Measurements from ENCODE around the gene ILK.

ILK gene

GRCh38 chr11:6629892-6630631, 26.5 kb downstream of the ILK start:
- peak overlapping the region; percentile 22; the same call in 1 of the 2 replicates for H3K4me3 ChIP-seq (ENCODE audit: low read length)

GRCh38 chr11:6630632-6631291, 27.2 kb downstream of the ILK start:
- Histone ChIP-seq H3K27ac (ENCODE audit: low read length) (no peak overlapping the region), H3K27me3 (ENCODE audit: control insufficient read depth, insufficient read depth, low read length) (peaks cover 16% of the 10 kb centered on the region; the same call in 1 of the 2 replicates), H3K9me3 (ENCODE audit: control insufficient read depth, insufficient read depth, low read length) (no peaks in the 10 kb centered on the region), H3K36me3 (ENCODE audit: control insufficient read depth, insufficient read depth, low read length) (peaks cover 4% of the 10 kb centered on the region; the same call in 1 of the 2 replicates), H3K4me1 (ENCODE audit: control insufficient read depth, insufficient read depth, low read length) (peaks cover 4% of the 10 kb centered on the region; the same call in 1 of the 2 replicates), H3K4me3 (ENCODE audit: low read length) (peak overlapping the region; percentile 22; the same call in 1 of the 2 replicates)
- WGBS (ENCODE audit: insufficient coverage, insufficient read length) = no CpG with 5 or more reads among the region's 28 CpGs
- DNase-seq (ENCODE audit: low read depth, low spot score) = no peak

More at GRCh38 chr11:6629892-6630631, 26.5 kb downstream of the ILK start:
- no peak for DNase-seq (ENCODE audit: low read depth, low spot score)
- Histone ChIP-seq H3K9me3 (ENCODE audit: control insufficient read depth, insufficient read depth, low read length) (no peaks in the 10 kb centered on the region), H3K4me1 (ENCODE audit: control insufficient read depth, insufficient read depth, low read length) (peaks cover 4% of the 10 kb centered on the region; the same call in 1 of the 2 replicates), H3K27ac (ENCODE audit: low read length) (no peak overlapping the region), H3K27me3 (ENCODE audit: control insufficient read depth, insufficient read depth, low read length) (peaks cover 16% of the 10 kb centered on the region; the same call in 1 of the 2 replicates), H3K36me3 (ENCODE audit: control insufficient read depth, insufficient read depth, low read length) (peaks cover 5% of the 10 kb centered on the region; the same call in 1 of the 2 replicates)
- no CpG with 5 or more reads among the region's 102 CpGs for WGBS (ENCODE audit: insufficient coverage, insufficient read length)

- no peak for DNase-seq (ENCODE audit: low read depth, low spot score)
- Histone ChIP-seq H3K27ac (ENCODE audit: low read length) (no peak overlapping the region), H3K9me3 (ENCODE audit: control insufficient read depth, insufficient read depth, low read length) (no peaks in the 10 kb centered on the region), H3K4me1 (ENCODE audit: control insufficient read depth, insufficient read depth, low read length) (peaks cover 4% of the 10 kb centered on the region; the same call in 1 of the 2 replicates), H3K4me3 (ENCODE audit: low read length) (no peak overlapping the region), H3K36me3 (ENCODE audit: control insufficient read depth, insufficient read depth, low read length) (no peaks in the 10 kb centered on the region), H3K27me3 (ENCODE audit: control insufficient read depth, insufficient read depth, low read length) (peaks cover 16% of the 10 kb centered on the region; the same call in 1 of the 2 replicates)
- WGBS (ENCODE audit: insufficient coverage, insufficient read length) = no CpG with 5 or more reads among the region's 11 CpGs
These were observed 27.9 kb downstream of the ILK start for GRCh38 chr11:6631361-6631890.

GRCh38 chr11:6632116-6633073, 28.8 kb downstream of the ILK start:
- H3K27me3 ChIP-seq (ENCODE audit: control insufficient read depth, insufficient read depth, low read length) = peaks cover 16% of the 10 kb centered on the region; the same call in 1 of the 2 replicates
- no peaks in the 10 kb centered on the region for H3K9me3 ChIP-seq (ENCODE audit: control insufficient read depth, insufficient read depth, low read length)
- WGBS (ENCODE audit: insufficient coverage, insufficient read length) = no CpG with 5 or more reads among the region's 29 CpGs
- DNase-seq (ENCODE audit: low read depth, low spot score) = no peak
- H3K27ac ChIP-seq (ENCODE audit: low read length) = no peak overlapping the region
- no peak overlapping the region for H3K4me3 ChIP-seq (ENCODE audit: low read length)
- peaks cover 4% of the 10 kb centered on the region; the same call in 1 of the 2 replicates for H3K4me1 ChIP-seq (ENCODE audit: control insufficient read depth, insufficient read depth, low read length)
- no peaks in the 10 kb centered on the region for H3K36me3 ChIP-seq (ENCODE audit: control insufficient read depth, insufficient read depth, low read length)

GRCh38 chr11:6633422-6634408, 30.1 kb downstream of the ILK start:
- H3K4me1 ChIP-seq (ENCODE audit: control insufficient read depth, insufficient read depth, low read length) = peaks cover 4% of the 10 kb centered on the region; the same call in 1 of the 2 replicates
- no peaks in the 10 kb centered on the region for H3K9me3 ChIP-seq (ENCODE audit: control insufficient read depth, insufficient read depth, low read length)
- H3K27me3 ChIP-seq (ENCODE audit: control insufficient read depth, insufficient read depth, low read length) = peaks cover 16% of the 10 kb centered on the region; the same call in 1 of the 2 replicates
- WGBS (ENCODE audit: insufficient coverage, insufficient read length) = no CpG with 5 or more reads among the region's 16 CpGs
- H3K27ac ChIP-seq (ENCODE audit: low read length) = no peak overlapping the region
- H3K4me3 ChIP-seq (ENCODE audit: low read length) = no peak overlapping the region
- no peak for DNase-seq (ENCODE audit: low read depth, low spot score)
- H3K36me3 ChIP-seq (ENCODE audit: control insufficient read depth, insufficient read depth, low read length) = no peaks in the 10 kb centered on the region

- Histone ChIP-seq H3K36me3 (ENCODE audit: control insufficient read depth, insufficient read depth, low read length) (no peaks in the 10 kb centered on the region), H3K27ac (ENCODE audit: low read length) (no peak overlapping the region), H3K9me3 (ENCODE audit: control insufficient read depth, insufficient read depth, low read length) (no peaks in the 10 kb centered on the region), H3K27me3 (ENCODE audit: control insufficient read depth, insufficient read depth, low read length) (peaks cover 15% of the 10 kb centered on the region; the same call in 1 of the 2 replicates), H3K4me1 (ENCODE audit: control insufficient read depth, insufficient read depth, low read length) (peaks cover 4% of the 10 kb centered on the region; the same call in 1 of the 2 replicates), H3K4me3 (ENCODE audit: low read length) (no peak overlapping the region)
- WGBS (ENCODE audit: insufficient coverage, insufficient read length) = no CpG with 5 or more reads among the region's 1 CpG
- DNase-seq (ENCODE audit: low read depth, low spot score) = no peak
These were observed 31.0 kb downstream of the ILK start for GRCh38 chr11:6634534-6634933.

GRCh38 chr11:6635082-6635932, 31.7 kb downstream of the ILK start:
- Histone ChIP-seq H3K36me3 (ENCODE audit: control insufficient read depth, insufficient read depth, low read length) (no peaks in the 10 kb centered on the region), H3K27me3 (ENCODE audit: control insufficient read depth, insufficient read depth, low read length) (peaks cover 10% of the 10 kb centered on the region; the same call in 1 of the 2 replicates), H3K4me3 (ENCODE audit: low read length) (no peak overlapping the region), H3K27ac (ENCODE audit: low read length) (no peak overlapping the region), H3K9me3 (ENCODE audit: control insufficient read depth, insufficient read depth, low read length) (no peaks in the 10 kb centered on the region), H3K4me1 (ENCODE audit: control insufficient read depth, insufficient read depth, low read length) (0 out of 2 replicates have a peak, but pooled peaks cover 1% of the 10 kb centered on the region)
- no peak for DNase-seq (ENCODE audit: low read depth, low spot score)
- WGBS (ENCODE audit: insufficient coverage, insufficient read length) = no CpG with 5 or more reads among the region's 10 CpGs

GRCh38 chr11:6636480-6636879, 32.9 kb downstream of the ILK start:
- Histone ChIP-seq H3K9me3 (ENCODE audit: control insufficient read depth, insufficient read depth, low read length) (no peaks in the 10 kb centered on the region), H3K27me3 (ENCODE audit: control insufficient read depth, insufficient read depth, low read length) (peaks cover under 1% of the 10 kb centered on the region; the same call in 1 of the 2 replicates), H3K4me3 (ENCODE audit: low read length) (no peak overlapping the region), H3K36me3 (ENCODE audit: control insufficient read depth, insufficient read depth, low read length) (no peaks in the 10 kb centered on the region), H3K27ac (ENCODE audit: low read length) (no peak overlapping the region), H3K4me1 (ENCODE audit: control insufficient read depth, insufficient read depth, low read length) (no peaks in the 10 kb centered on the region)
- no peak for DNase-seq (ENCODE audit: low read depth, low spot score)
- WGBS (ENCODE audit: insufficient coverage, insufficient read length) = no CpG with 5 or more reads among the region's 3 CpGs
